Caco-2 (cell line): ENCODE results near the gene PPAN. TPM values are rescaled to one million over a fixed set of nuclear protein-coding genes. Genes with fewer than 3 reads are reported as not detected.

Experiments used
- BruUV-seq: library from RNA; stranded (reverse); fragments of 400-500 nt; replicated peaks from 2 replicates; lab custom pipeline; 2021; lab: Mats Ljungman, UMichigan
- CTCF ChIA-PET: fragments of 300-600 bp; sonication (Branson Sonifier 250); formaldehyde crosslinking; loops from one replicate; lab custom pipeline; 2022; ENCODE audit warnings: antibody characterized with exemption; lab: Charles Lee
- POLR2A ChIA-PET: fragments of 300-600 bp; sonication (Branson Sonifier 250); formaldehyde crosslinking; loops from one replicate; lab custom pipeline; 2022; ENCODE audit warnings: antibody characterized with exemption; lab: Charles Lee
- DNase-seq, 2 experiments: peaks; one replicate each; pipeline versions ENCODE4 v3.0.0 to v3.0.0-alpha.2; 2020 to 2022
- H3K27me3 ChIP-seq: replicated peaks from 2 replicates; pipeline ENCODE4 v1.6.0; 2011; ENCODE audit warnings: low read length; ENCODE audit not compliant: control insufficient read depth, insufficient read depth
- H3K36me3 ChIP-seq: 2 replicates; pipeline ENCODE4 v1.5.1; 2011; ENCODE audit warnings: low read length; ENCODE audit not compliant: control insufficient read depth, insufficient read depth
- H3K4me1 ChIP-seq: fragments of 250-450 bp; sonication (Bioruptor Pico); 2 replicates; pipeline ENCODE4 v1.5.1; 2020; ENCODE audit warnings: mild to moderate bottlenecking
- H3K4me3 ChIP-seq: 2 replicates; pipeline ENCODE4 v1.5.1; 2011; ENCODE audit warnings: low read depth, mild to moderate bottlenecking, control low read depth, low read length
- H3K9me3 ChIP-seq: fragments of 250-450 bp; sonication (Bioruptor Pico); 2 replicates; pipeline ENCODE4 v1.5.1; 2020; ENCODE audit warnings: mild to moderate bottlenecking, moderate library complexity
- H3K27ac Mint-ChIP-seq: one replicate; pipeline ENCODE4 v1.8.0; 2022; ENCODE audit warnings: mixed read lengths; ENCODE audit not compliant: unreplicated experiment
- H3K27me3 Mint-ChIP-seq: one replicate; pipeline ENCODE4 v1.8.0; 2022; ENCODE audit warnings: mixed read lengths; ENCODE audit not compliant: insufficient read depth, unreplicated experiment
- H3K36me3 Mint-ChIP-seq: one replicate; pipeline ENCODE4 v1.8.0; 2022; ENCODE audit warnings: mild to moderate bottlenecking, mixed read lengths; ENCODE audit not compliant: insufficient read depth, unreplicated experiment
- H3K4me1 Mint-ChIP-seq: one replicate; pipeline ENCODE4 v1.8.0; 2022; ENCODE audit warnings: low read depth, mixed read lengths; ENCODE audit not compliant: unreplicated experiment
- H3K4me3 Mint-ChIP-seq: one replicate; pipeline ENCODE4 v1.8.0; 2022; ENCODE audit warnings: mild to moderate bottlenecking, moderate library complexity, mixed read lengths; ENCODE audit not compliant: unreplicated experiment
- H3K9me3 Mint-ChIP-seq: one replicate; pipeline ENCODE4 v1.8.0; 2022; ENCODE audit warnings: mixed read lengths; ENCODE audit not compliant: unreplicated experiment
- CTCF ChIP-seq, 2 experiments: fragments of 200-600 bp in 1 of 2; IDR thresholded peaks; 1 replicate in 1 of 2; 2 replicates in 1 of 2; pipeline versions ENCODE4 v1.5.1 to v1.8.0; 2011 to 2022; ENCODE audit warnings: antibody characterized with exemption in 1 of 2, control low read depth in 1 of 2, inconsistent platforms in 1 of 2, low read depth in 1 of 2, low read length in 1 of 2, mild to moderate bottlenecking in 1 of 2, moderate library complexity in 1 of 2; ENCODE audit not compliant: insufficient read depth in 1 of 2, severe bottlenecking in 1 of 2, unreplicated experiment in 1 of 2
- intact Hi-C: fragments of 100-400 bp; cut with micrococcal nuclease; formaldehyde crosslinking; loops from one replicate; pipeline ENCODE4 v1.10.0; 2022; ENCODE audit not compliant: unreplicated experiment
- total RNA-seq: library from RNA; stranded (reverse); gene quantifications from 2 replicates; pipeline ENCODE4 v1.2.3, GENCODE V29; 2022

Gene PPAN
- total RNA-seq, 1 experiment from 2014 or later: 62.8 TPM

GRCh38 chr19:10091895-10092641 is 14.1 kb upstream of the PPAN start:
- no TSS peak for BruUV-seq
- no peak overlapping the region for H3K4me3 ChIP-seq
- Mint-ChIP-seq H3K9me3 (no peaks in the 10 kb centered on the region), H3K4me3 (no peak overlapping the region), H3K27ac (no peak overlapping the region), H3K4me1 (no peaks in the 10 kb centered on the region), H3K27me3 (no peaks in the 10 kb centered on the region), H3K36me3 (peaks cover 24% of the 10 kb centered on the region)
- ChIA-PET POLR2A (no interaction called here), CTCF (no interaction called here)
- TF ChIP-seq CTCF (IDR thresholded peaks at IDR 0.05; ENCODE audit: insufficient read depth in 1 of 2, low read depth in 1 of 2, low read length in 1 of 2, severe bottlenecking in 1 of 2, unreplicated experiment in 1 of 2): no peak
- DNase-seq: no peak
- intact Hi-C loops: no loop called here
- H3K9me3 ChIP-seq: no peaks in the 10 kb centered on the region
- no peaks in the 10 kb centered on the region for H3K36me3 ChIP-seq
- no peaks in the 10 kb centered on the region for H3K27me3 ChIP-seq
- no peaks in the 10 kb centered on the region for H3K4me1 ChIP-seq

GRCh38 chr19:10092648-10093294 is 13.4 kb upstream of the PPAN start:
- no peaks in the 10 kb centered on the region for H3K9me3 ChIP-seq
- intact Hi-C loops: no loop called here
- Mint-ChIP-seq H3K27ac (no peak overlapping the region), H3K27me3 (no peaks in the 10 kb centered on the region), H3K4me3 (no peak overlapping the region), H3K4me1 (no peaks in the 10 kb centered on the region), H3K9me3 (no peaks in the 10 kb centered on the region), H3K36me3 (peaks cover 24% of the 10 kb centered on the region)
- DNase-seq: no peak
- ChIA-PET CTCF (no interaction called here), POLR2A (interaction anchor here (0.7 kb wide), 1 partner anchor 181 kb away, joined by 3 read pairs; no protein-coding TSS in a partner anchor)
- H3K4me1 ChIP-seq: no peaks in the 10 kb centered on the region
- H3K27me3 ChIP-seq: no peaks in the 10 kb centered on the region
- no peak for TF ChIP-seq CTCF (IDR thresholded peaks at IDR 0.05; ENCODE audit: insufficient read depth in 1 of 2, low read depth in 1 of 2, low read length in 1 of 2, severe bottlenecking in 1 of 2, unreplicated experiment in 1 of 2)
- no peaks in the 10 kb centered on the region for H3K36me3 ChIP-seq
- no TSS peak for BruUV-seq
- H3K4me3 ChIP-seq: no peak overlapping the region

GRCh38 chr19:10093295-10094186 is 12.6 kb upstream of the PPAN start:
- BruUV-seq: no TSS peak

More at GRCh38 chr19:10093295-10094186, 12.6 kb upstream of the PPAN start:
- no peaks in the 10 kb centered on the region for H3K4me1 ChIP-seq
- Mint-ChIP-seq H3K27ac (no peak overlapping the region), H3K4me3 (no peak overlapping the region), H3K4me1 (no peaks in the 10 kb centered on the region), H3K36me3 (peaks cover 24% of the 10 kb centered on the region), H3K27me3 (no peaks in the 10 kb centered on the region), H3K9me3 (no peaks in the 10 kb centered on the region)
- ChIA-PET CTCF (no interaction called here), POLR2A (interaction anchor here (0.7 kb wide), 1 partner anchor 180 kb away, joined by 3 read pairs; no protein-coding TSS in a partner anchor)
- H3K4me3 ChIP-seq: no peak overlapping the region
- intact Hi-C loops: no loop called here
- H3K36me3 ChIP-seq: no peaks in the 10 kb centered on the region
- no peaks in the 10 kb centered on the region for H3K9me3 ChIP-seq
- no peaks in the 10 kb centered on the region for H3K27me3 ChIP-seq
- no peak for DNase-seq
- TF ChIP-seq CTCF (IDR thresholded peaks at IDR 0.05; ENCODE audit: insufficient read depth in 1 of 2, low read depth in 1 of 2, low read length in 1 of 2, severe bottlenecking in 1 of 2, unreplicated experiment in 1 of 2): no peak
